ENCODE data around the gene LAMC1.

GRCh38 chr1:183065168-183065706, 42.0 kb downstream of the LAMC1 start:
- TF ChIP-seq POLR2AphosphoS5 (IDR thresholded peaks at IDR 0.05; ENCODE audit: low read depth), result no peak
- no peak for TF ChIP-seq EZH2 (IDR thresholded peaks at IDR 0.05; ENCODE audit: low read depth, unreplicated experiment)
- no peak for TF ChIP-seq STAT1 (IDR thresholded peaks at IDR 0.05; ENCODE audit: unreplicated experiment)
- TF ChIP-seq CTCF (conservative IDR thresholded peaks at IDR 0.05; ENCODE audit: low read depth in 2 of 2), result no peak
- TF ChIP-seq JUNB (IDR thresholded peaks at IDR 0.05; ENCODE audit: unreplicated experiment), result no peak
- no peak for TF ChIP-seq EZH2phosphoT487 (IDR thresholded peaks at IDR 0.05; ENCODE audit: unreplicated experiment)
- no peak for TF ChIP-seq ZNF114 (CRISPR knock-in tag; IDR thresholded peaks at IDR 0.05)
- no peak for TF ChIP-seq REST (IDR thresholded peaks at IDR 0.05; ENCODE audit: unreplicated experiment)
- no peak for TF ChIP-seq ZNF462 (CRISPR knock-in tag; IDR thresholded peaks at IDR 0.05)
- TF ChIP-seq ETS1 (IDR thresholded peaks at IDR 0.05), result no peak
- no peak for TF ChIP-seq CREB1 (CRISPR knock-in tag; IDR thresholded peaks at IDR 0.05; ENCODE audit: low read depth)

Measured in GM23338 (cell line).